ENCODE results near the gene BCR. TPM values are rescaled to one million over a fixed set of nuclear protein-coding genes. Genes with fewer than 3 reads are reported as not detected.
A peak's percentile ranks its signal among the peaks of the same experiment; 100 is the strongest.

BCR gene
- polyA plus RNA-seq, 1 donor (not counting 4 experiments of a cell fraction or from before 2014, with no cell fraction given), result 25.8 TPM

GRCh38 chr22:23137905-23138561, 42.3 kb upstream of the BCR start:
- Histone ChIP-seq H3K36me3 (ENCODE audit: control insufficient read depth in 2 of 2, extremely low read depth in 1 of 2, insufficient read depth in 2 of 2, low read length in 2 of 2) (no peaks in the 10 kb centered on the region), H4K20me1 (ENCODE audit: control insufficient read depth, extremely low read depth, insufficient read depth, low read length) (no peaks in the 10 kb centered on the region), H3K27ac (ENCODE audit: control insufficient read depth, insufficient read depth, low read length) (peak overlapping the region; percentile 8), H3K4me1 (ENCODE audit: control insufficient read depth, extremely low read depth, insufficient read depth, low read length) (peaks cover 29% of the 10 kb centered on the region), H3K9me1 (ENCODE audit: control insufficient read depth, extremely low read depth, insufficient read depth, low read length) (no peaks in the 10 kb centered on the region), H3K79me2 (ENCODE audit: control insufficient read depth, insufficient read depth, low read length) (no peaks in the 10 kb centered on the region), H3K9ac (ENCODE audit: control insufficient read depth, extremely low read depth, insufficient read depth, low read length) (no peak overlapping the region), H3K27me3 (ENCODE audit: control insufficient read depth, extremely low read depth, insufficient read depth, low read length) (no peaks in the 10 kb centered on the region), H3K9me3 (ENCODE audit: control insufficient read depth, low read depth, low read length) (no peaks in the 10 kb centered on the region), H3K4me2 (ENCODE audit: control insufficient read depth, extremely low read depth, insufficient read depth, low read depth, low read length) (peak overlapping the region; percentile 42), H2AFZ (ENCODE audit: control insufficient read depth, low read length) (peak overlapping the region; percentile 21), H3K4me3 (ENCODE audit: control insufficient read depth in 2 of 3, extremely low read depth in 1 of 3, insufficient read depth in 2 of 3, low read depth in 1 of 3, low read length in 3 of 3) (no peak overlapping the region)
- dilution Hi-C loops (cut with MboI; ENCODE audit: extremely low pct_ligation_motif_present, low sequenced_read_pairs), result no loop called here
- no peak for DNase-seq (ENCODE audit: low read depth, low spot score)
- TF ChIP-seq CTCF (optimal IDR thresholded peaks at IDR 0.05 in 1 of 3, IDR thresholded peaks at IDR 0.05 in 1 of 3, conservative IDR thresholded peaks at IDR 0.05 in 1 of 3; ENCODE audit: extremely low read depth in 1 of 3, insufficient read depth in 2 of 3, low read length in 3 of 3) (no peak), EZH2 (IDR thresholded peaks at IDR 0.05; ENCODE audit: low read length) (no peak)
- no peak for FAIRE-seq

DNA sequence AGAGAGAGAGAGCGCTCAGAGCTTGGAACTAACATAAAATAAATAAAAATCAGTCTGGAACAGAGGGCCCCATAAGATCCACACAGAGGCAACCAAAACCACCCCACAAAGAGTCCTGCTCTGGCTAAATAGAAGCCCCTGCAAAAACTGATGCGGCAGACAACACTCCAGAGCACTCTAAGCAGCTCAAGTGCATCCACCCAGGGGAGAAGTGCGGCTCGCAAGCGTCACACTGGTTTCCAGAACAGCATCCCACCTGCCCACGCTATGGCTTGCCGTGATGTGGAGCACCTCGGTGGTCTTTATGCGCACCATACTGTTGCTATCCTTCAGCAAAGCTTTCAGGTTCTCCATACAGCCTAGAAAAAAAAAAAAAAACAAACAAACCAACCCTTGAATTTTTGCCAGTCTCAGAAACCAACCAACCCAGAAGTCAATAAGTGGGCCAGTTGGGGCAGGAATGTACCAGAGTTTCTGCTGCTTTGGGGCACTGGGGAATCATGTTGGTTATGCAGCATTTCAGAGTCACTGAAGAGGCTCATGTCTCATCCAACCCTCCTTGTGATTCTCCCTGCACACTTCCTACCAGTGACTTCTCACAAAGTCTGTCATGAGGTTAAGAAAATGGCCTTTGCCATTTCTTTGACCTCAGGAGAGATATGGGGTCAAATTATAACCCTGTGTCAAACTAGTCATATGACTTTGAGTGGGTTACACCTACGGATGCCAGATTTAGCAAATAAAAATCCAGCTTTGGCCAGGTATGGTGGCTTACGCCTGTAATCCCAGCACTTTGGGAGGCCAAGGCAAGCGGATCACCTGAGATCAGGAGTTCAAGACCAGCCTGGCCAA, 41.5 kb upstream of the BCR start:
- peak overlapping the region; percentile 42 for H3K4me2 ChIP-seq (ENCODE audit: control insufficient read depth, extremely low read depth, insufficient read depth, low read depth, low read length)
- H4K20me1 ChIP-seq (ENCODE audit: control insufficient read depth, extremely low read depth, insufficient read depth, low read length), result no peaks in the 10 kb centered on the region
- no peaks in the 10 kb centered on the region for H3K79me2 ChIP-seq (ENCODE audit: control insufficient read depth, insufficient read depth, low read length)
- peak overlapping the region; percentile 33 for H2AFZ ChIP-seq (ENCODE audit: control insufficient read depth, low read length)
- H3K36me3 ChIP-seq (ENCODE audit: control insufficient read depth in 2 of 2, extremely low read depth in 1 of 2, insufficient read depth in 2 of 2, low read length in 2 of 2), result no peaks in the 10 kb centered on the region
- H3K4me3 ChIP-seq (ENCODE audit: control insufficient read depth in 2 of 3, extremely low read depth in 1 of 3, insufficient read depth in 2 of 3, low read depth in 1 of 3, low read length in 3 of 3), result peak overlapping the region in 1 of 3 experiments; percentile 1
- dilution Hi-C loops (cut with MboI; ENCODE audit: extremely low pct_ligation_motif_present, low sequenced_read_pairs), result no loop called here
- no peak for DNase-seq (ENCODE audit: low read depth, low spot score)
- TF ChIP-seq EZH2 (IDR thresholded peaks at IDR 0.05; ENCODE audit: low read length) (no peak), CTCF (optimal IDR thresholded peaks at IDR 0.05 in 1 of 3, IDR thresholded peaks at IDR 0.05 in 1 of 3, conservative IDR thresholded peaks at IDR 0.05 in 1 of 3; ENCODE audit: extremely low read depth in 1 of 3, insufficient read depth in 2 of 3, low read length in 3 of 3) (no peak)
- H3K9me1 ChIP-seq (ENCODE audit: control insufficient read depth, extremely low read depth, insufficient read depth, low read length), result no peaks in the 10 kb centered on the region
- peaks cover 29% of the 10 kb centered on the region for H3K4me1 ChIP-seq (ENCODE audit: control insufficient read depth, extremely low read depth, insufficient read depth, low read length)
- peak; percentile 32 for FAIRE-seq
- no peaks in the 10 kb centered on the region for H3K27me3 ChIP-seq (ENCODE audit: control insufficient read depth, extremely low read depth, insufficient read depth, low read length)
- H3K9ac ChIP-seq (ENCODE audit: control insufficient read depth, extremely low read depth, insufficient read depth, low read length), result peak overlapping the region; percentile 34
- H3K9me3 ChIP-seq (ENCODE audit: control insufficient read depth, low read depth, low read length), result no peaks in the 10 kb centered on the region
- peak overlapping the region; percentile 8 for H3K27ac ChIP-seq (ENCODE audit: control insufficient read depth, insufficient read depth, low read length)
